GM04503 (cell line): ENCODE measurements around the gene MGMT.

ENCODE experiments used
- DNase-seq: peaks from one replicate; pipeline ENCODE4 v3.0.0-alpha.2; 2012; ENCODE audit warnings: low read depth

Gene MGMT

DNA sequence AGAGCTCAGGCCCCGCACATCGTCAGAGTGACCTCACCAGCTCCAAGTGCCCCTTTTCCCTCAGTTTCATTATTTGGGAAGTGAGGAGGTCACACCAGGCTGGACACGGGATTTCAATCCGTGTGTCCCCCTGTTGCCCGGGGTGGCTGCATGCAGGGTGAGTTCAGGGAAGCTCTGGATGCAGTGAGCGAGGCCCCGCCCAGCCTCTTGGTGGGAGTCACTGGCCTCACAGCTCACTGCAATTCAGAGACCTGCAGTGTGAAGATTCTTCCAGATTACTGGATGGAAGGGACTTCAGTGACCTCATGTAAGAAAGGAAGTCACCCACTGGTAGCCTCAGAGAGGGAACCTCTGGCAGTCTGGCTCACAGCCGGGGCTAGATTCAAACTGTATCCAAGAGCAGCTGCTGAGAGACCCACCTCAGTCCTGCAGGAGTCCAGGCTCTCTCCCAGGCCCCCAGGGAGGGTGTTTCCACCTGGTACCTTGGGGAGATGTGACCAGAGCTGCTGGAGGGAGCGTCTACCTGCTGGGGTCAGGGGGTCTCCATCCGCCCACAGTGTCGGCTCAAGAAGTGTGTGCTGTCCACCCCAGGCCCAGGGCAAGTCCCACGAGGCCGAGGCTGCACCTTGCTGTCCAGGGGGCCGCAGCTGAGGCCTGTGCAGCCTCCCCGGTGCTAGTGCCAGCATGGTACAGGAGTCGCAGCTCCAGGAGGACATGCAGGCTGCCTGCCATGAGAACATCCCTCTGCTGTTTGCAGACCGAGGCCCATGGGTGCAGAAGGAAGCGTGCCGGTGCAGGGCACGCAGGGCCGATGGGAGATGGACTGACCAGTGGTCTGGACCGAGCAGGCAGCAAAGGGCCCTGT lies 54.4 kb downstream of the MGMT start:
- DNase-seq: no peak

DNA sequence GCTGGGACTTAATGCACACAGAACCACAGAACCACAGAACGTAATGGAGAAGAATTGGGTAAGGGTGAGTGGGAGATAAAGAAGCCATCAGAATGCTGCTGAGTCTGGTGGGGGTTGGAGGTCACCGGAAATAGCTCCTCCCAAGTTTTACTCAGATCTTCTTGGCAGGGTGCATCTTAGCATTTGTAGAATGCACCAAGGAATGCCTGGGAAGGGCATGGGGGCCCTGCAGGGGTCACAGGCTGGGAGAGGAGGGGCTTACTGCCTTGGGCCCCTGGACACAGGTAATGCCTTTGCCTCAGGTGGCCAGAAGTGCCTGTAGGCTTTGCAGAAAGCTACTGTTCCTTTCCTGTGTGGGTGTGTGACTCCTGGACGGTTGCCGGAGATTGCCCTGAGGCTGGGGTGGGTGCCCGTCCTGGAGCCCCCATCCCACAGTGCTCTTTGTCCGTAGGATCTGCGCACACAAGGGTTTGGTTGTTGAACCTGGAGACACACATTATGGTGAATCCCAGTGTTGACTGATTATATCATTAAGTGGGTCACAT lies 55.1 kb downstream of the MGMT start:
- no peak for DNase-seq

DNA sequence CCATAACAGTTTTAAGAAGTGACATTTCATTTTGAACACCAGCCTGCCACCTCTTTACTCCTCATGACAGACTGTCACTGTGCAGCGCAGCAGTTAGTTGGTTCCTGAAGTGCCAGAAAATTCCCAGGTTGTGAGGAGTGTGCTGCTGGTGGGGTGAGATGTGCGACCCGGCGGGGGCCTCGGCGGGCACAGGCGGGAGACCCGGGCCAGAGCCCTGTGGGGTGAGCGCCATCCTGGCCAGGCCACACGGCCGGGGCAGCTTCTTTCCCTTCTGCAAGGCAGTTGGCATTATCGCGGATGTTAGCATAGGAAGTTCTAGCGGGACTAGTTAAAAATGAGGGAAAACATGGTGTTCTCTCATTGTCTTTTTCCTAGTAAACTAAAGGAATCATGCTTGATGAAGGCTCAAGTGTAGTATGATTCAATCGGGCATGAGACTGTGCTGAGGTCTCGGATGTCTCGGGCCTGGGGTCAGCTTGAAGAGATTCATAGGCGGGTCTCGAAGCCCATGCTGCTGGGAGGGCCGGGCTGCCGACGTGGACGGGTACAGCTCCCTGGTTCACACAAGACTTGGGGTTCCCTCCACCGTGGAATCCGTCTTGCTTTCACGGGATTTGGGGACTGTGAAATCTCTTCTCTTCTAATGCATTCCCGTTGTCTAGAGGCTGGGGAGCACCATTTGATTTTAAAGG lies 56.1 kb downstream of the MGMT start:
- DNase-seq: no peak

DNA sequence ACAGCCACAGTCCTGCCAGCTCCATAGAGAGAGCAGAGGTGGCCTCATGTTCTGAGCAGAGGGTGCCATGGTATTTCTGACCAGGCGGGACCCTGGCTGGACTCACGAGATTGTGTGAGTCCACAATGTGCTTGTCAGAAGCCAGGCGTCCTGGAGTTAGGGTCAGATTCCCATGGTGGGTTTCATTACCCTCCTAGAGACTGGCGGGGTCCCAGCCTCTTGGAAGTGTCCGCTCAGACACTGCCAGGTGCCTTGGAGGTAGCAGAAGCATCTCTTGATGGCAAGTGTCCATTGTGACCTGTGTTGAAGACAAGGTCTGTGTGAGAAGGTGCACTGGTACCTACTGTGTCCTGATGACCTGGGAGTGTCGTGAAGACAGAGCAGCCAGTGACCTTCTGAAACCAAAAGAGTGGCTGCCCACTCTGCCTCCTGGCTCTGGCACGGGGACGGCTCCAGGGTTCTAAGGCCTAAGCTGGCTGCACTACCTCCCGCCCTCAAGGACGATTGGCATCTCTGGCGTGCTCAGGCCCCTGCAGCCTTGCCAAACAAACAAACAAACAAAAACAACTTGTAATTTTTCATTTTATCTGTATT lies 56.8 kb downstream of the MGMT start:
- DNase-seq: no peak

DNA sequence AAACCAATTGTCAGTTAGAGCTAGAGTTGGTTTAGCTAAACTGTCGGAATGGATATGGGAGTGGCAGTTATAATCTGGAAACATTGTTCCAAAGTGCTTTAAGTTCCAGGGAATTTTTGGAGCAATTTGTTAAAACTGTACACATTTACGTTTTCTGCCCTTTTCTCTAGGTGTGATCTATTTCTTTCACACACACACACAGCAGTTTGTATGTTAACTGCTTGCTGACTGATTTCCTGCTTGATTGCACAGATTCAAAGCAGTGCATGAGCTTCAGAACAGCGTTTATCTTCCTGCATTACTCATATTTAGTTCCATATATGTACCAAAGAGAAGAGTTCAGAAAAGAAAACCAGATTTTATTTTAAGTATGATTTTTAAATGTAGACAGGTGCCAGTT lies 57.9 kb downstream of the MGMT start:
- DNase-seq: no peak

DNA sequence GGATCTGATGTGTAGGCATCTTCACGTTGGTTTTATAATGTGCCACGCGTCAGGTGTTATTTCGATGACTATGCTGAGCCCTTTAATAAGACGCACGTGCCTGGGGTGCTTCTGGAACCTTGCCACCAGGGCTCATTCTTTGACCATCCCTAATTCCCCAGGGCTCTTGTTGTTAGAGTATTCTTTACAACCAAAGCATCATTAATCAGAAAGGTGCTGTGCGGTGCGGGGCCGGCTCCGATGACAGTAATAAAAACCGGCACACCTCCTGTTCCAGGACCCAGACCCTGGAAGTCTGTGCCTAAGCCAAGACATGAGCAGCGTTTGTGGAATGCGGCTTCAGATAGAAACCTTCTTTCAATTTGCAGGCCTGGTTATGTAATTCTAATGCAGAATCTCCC lies 58.4 kb downstream of the MGMT start:
- DNase-seq: peak; percentile 45

DNA sequence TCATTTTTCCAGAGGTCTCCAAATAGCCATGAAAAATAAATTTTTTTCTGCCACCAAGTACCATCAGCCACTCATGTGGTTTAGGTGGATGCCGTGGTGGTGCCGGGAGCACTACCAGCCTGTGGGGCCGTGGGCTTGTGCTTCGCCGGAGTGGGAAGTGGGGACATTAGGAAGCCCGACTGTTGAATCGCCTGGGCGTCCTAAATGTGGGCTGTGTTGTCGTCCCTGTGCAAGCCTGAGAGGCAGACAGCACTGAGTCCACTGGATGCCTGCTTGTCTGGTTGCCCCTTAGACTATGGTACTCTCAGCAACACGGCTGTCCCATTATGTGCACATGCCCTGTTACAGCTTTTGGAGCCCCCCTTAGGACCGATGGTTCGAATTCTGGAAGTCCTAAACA lies 59.9 kb downstream of the MGMT start:
- DNase-seq: no peak

DNA sequence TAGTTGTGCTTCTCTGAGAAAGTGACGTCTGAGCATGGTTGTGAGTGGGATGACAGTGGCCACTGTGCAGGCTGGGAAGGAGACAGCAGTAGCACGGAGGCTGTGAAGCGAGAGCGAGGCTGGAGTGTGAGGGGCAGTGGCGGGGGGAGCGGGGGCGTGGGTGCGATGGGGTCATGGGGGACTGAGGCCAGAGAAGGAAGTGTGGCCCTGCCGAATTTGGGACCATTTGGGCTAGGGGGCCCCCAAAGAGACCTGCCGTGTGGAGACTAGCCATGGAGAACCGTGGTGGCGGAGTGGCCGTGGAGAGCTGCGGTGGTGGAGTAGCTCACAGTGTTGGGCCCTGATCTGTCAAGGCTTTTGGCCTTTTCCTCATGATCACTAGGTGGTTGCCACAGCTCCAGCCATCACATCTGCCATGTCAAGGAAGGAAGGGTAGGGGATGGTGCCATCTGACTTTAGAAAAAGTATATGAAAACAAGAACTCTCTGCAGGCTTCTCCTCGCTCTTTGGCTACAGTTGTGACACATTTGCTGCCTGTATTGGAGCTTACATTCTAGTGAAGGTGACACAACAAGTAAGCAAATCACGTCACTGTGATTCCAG lies 61.4 kb downstream of the MGMT start:
- DNase-seq: no peak

DNA sequence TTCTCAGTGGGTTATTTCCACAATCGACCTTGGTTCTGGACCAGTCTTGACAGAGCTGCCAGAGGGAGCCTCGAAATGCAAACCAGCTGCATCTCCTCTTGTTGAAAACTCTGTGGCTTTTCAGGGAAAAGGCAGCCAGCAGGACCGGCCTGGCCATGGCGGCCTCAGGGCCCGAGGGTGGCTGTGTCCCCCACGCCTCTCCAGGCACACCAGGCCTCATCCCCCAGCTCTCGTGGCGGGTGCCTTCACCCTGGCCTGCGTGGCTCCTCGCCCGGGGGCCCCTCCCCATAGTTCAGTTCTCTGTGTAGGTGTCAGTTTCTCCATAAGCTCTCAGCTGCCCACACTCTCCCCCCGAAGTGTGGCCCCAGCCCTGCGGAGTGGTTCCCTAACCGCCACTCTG lies 63.5 kb downstream of the MGMT start:
- no peak for DNase-seq

DNA sequence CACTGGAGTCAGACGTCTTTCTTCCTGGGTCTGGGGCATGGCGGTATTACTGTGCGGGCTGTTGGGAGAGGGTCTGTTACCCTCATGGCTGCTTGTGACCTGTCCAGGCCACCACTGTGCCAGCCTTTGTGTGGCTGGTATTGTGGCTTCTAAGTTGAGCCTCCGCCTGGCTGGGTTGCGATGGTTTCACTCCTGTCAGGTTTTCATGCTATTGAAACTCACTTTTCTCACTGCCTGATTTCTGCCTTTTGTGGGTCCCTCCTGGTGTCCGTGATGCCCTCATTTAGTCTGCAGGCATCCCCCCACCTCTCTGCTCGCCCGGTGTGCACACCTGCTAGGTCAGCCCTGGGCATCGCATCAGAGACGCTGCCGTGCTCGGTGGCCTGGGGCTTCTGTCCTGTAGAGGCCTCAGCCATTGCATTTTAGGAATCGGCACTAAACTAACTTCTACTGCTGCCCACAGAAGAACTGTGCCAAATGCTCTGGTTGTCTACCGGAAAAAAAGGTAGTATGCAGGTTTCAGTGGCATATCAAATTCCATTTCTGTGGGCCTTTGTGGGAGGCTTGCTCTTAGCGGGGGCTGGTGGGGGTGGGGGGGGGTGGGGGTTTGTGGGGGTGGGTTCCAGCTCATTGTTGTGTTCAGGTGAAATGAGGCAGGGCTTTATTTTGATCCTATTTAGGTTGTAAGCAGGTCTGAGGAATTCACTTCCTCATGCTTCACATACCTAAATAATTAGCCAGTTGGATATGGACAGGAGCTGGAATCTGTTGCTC lies 64.3 kb downstream of the MGMT start:
- peak; percentile 21 for DNase-seq

DNA sequence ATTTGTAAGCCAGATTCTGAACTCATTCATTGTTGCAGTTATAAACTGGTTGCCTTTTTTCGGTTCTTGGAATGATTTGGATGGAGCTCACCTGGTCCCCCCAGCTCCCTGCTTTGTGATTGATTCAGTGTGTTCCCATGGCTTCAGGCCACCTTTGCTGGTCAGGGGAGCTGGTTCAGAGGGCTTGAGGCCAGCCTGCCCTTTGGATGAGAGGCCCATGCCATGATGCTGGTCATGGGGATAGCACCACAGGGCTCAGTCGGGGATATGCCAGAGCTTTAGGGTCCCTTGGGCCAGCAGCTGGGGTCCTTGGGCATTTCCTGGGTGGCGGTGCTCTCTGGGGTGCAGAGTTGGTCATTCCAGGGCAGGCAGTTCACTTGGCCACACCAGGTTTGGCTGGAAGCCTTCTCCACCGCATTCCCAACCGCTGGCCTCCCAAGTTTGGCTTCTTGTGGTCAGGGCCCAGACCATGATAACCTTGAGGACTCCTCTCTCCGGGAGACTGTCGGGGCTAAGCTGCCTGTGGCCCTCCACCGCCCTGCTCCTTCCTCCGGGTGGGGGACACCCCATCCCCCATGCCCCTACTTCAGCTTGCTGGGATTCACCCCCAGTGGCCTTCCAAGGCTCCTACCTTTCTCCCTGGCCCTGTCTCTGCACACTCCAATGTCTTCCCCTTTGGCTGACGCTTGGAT lies 65.1 kb downstream of the MGMT start:
- DNase-seq: no peak

DNA sequence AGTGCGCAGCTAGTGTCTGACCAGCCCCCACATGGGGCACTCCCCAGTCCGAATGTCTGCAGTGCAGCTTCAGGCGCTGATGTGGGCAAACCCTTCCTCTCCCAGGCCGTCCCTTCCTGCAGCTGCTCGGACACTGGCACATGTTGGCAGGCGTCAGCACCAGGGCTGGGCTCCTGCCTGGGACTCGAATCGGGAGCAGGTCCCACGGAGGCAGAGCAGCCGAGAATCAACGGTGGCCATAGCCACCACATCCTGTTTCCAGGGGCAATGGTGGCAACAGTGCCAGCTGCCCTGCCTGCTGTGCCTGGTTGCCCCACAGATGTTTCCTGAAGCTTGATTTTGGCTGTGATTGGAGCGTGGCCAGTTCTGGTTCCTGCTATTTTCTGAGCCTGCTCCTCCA lies 65.8 kb downstream of the MGMT start:
- no peak for DNase-seq

DNA sequence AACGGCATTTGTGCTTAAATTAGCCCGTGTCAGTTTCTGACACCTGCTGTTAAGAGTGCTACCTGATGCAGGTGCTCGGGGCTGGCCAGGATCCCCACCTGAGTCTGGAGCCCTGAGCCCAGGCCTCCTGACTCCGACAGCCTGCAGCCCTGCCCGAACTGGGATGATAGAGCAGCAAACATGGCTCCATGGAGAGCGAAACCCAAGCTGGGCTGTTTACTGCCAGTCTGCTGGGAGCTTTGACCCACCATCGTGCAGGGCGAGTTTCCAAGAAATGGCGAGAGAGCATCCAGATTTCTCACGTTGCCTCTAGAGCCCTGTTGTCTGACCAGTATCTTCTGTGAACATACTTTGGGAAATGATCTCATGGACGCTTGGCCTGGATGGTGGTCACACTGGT lies 66.2 kb downstream of the MGMT start:
- DNase-seq: no peak

DNA sequence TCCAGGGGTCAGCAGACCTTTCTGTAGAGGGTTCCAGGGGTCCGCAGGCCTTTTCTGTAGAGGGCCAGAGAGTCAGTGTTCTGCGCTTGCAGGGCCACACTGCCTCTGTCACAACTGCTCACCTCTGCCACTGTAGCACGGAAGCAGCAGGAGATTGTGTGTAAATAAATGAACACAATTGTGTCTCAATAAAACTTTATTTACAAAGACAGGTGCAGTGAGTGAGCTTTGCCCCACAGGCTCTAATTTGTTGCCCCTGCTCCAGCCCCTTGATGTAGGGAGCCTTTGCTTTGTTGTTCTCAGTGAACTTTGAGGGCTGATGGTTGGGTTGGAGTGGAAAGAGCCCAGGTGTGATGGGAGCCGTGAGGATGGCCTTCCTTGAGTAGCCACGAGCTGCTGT lies 67.8 kb downstream of the MGMT start:
- DNase-seq: no peak

DNA sequence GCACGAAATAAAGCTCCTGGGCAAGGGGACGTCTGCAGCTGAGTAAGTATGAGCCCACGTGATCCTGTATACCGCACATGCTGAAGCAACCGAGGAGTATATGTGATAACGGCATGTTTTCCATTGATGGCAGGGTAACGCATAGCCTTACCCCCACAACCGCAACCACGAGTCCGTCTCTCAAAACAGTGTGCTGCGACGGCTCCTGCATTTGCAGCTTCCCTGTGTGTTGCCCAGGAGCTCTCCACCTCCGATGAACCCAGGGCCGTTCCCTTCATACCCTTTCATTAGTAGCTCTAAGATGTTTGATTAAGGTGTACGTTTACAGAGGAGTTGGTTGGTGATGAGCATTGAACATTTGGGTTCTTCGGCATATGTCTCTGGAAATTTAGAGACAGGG lies 69.3 kb downstream of the MGMT start:
- no peak for DNase-seq

DNA sequence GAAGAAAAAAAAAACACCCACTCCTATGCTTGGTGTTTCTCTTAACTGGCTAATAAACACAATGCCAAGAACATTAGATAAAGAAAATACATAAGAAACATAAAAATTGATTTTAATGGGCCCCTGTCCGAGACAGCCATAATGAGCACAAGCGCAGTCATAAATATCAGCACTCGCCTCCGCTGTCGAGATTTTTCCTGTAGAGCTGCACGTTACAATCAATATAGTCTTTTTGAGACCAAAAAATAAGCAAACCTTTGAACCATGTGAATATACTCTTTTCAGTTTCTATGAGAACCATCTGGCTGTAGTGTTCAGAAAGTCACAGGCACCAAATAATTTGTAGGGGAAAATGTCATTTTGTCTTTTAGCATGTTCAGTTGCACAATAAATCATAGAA lies 70.1 kb downstream of the MGMT start:
- no peak for DNase-seq

DNA sequence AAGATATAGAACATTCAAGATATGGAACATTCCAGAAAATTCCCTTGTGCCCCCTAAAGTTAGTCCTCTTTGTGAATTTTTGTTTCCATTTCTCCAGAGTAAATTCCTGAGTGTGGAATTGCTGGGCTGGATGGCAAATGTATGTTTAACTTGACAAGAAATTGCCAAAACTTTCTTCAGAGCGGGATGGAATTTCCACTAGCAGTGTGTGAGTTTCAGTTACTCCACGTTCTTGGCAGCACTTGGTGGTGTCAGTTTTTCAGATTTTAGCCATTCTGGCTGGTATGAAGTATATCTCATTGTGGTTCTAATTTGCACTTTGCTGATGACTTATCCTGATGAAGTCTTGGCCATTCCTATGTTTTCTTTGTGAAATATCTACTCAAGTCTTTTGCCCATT lies 71.2 kb downstream of the MGMT start:
- no peak for DNase-seq

DNA sequence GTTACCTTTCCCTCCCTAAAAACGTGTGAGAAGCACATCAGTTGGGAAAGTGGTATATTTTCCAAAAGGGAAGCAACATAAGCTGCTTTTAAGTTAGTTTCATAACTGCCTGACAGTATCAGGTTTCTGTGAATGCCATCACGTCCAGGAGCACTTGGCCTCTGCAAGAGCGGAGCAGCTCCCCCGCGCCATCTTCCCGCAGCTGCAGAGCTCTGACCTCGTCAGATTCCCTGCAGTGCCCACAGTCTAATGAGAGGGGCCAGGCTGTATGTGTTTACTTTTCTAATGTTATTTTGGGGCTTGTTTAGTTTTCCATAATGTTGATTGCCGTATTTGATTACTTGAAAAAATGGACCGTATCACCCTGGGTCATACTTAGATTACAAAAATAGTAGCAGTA lies 74.2 kb downstream of the MGMT start:
- DNase-seq: no peak

DNA sequence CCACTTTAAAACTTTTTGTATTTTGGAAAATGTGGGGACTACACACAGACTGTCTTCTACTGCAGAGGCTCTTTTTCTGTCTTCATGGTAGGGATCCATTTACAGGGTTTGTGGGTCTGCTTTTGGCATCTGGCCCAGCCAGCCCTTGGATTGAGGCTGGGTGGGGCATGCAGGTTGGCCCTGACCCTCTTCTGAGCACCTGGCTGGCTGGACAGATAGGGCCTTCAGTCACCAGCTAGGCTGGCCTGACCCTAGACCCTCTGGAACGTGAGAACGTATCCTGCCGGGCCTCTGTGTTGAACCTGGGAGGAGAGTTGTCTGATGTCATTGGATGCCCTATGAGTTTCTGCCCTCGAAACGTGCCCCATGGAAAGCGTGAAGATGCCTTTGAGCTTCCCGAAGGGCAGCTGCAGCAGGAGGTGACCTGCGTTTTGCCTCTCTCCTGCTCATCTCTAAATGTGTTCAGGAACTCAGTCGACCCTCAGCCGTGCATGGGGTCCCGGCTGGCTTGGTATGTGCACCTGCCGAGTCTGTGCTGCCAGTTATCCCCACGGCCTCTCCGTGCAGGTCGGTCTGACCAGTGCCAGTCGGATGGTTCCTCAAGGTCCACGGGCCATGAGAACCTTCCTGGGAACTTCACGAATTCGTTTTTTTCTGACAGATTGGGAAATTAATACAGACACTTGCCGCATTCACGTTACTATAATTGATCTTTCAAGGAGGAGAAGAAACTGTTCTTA lies 74.9 kb downstream of the MGMT start:
- DNase-seq: no peak

DNA sequence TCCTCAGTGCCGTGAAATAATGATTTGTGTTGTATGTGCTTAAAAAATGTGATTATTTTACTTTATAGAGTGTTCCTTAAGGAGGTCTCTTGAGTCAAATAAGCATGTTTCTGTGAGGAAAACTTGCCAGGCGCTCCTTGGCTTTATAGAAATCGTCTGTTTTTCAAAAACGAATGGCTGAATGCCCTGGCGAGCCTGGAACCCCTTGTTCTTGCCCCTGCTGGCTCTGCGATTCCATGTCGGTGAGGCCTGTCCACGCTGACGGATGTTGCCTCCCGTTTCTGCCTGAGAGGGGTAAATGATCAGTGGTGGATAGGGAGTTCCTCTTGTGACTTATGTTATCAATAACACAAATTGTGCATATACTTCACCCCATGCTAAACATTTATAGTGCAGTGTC lies 75.5 kb downstream of the MGMT start:
- DNase-seq: no peak
